Fibroblast of pulmonary artery (primary cell): Measurements from ENCODE around the gene SMIM10L1.

Experiments used
- DNase-seq: peaks from one replicate; pipeline ENCODE4 v3.0.0-alpha.2; 2010; ENCODE audit warnings: low read depth
- H3K4me3 ChIP-seq: replicated peaks from 2 replicates; pipeline ENCODE4 v1.5.1; 2011; ENCODE audit warnings: low read depth, mild to moderate bottlenecking, control low read depth, low read length, moderate library complexity
- TF ChIP-seq, protein P1 (sequence below): IDR thresholded peaks from 2 replicates; pipeline ENCODE4 v1.5.1; 2011; ENCODE audit warnings: mild to moderate bottlenecking, control low read depth, low read length, inconsistent platforms; ENCODE audit errors: missing control alignments

SMIM10L1 gene

GRCh38 chr12:11143352-11143751 is 27.6 kb upstream of the SMIM10L1 start:
- H3K4me3 ChIP-seq = no peak overlapping the region
- no peak for DNase-seq
- TF ChIP-seq, protein P1, sequence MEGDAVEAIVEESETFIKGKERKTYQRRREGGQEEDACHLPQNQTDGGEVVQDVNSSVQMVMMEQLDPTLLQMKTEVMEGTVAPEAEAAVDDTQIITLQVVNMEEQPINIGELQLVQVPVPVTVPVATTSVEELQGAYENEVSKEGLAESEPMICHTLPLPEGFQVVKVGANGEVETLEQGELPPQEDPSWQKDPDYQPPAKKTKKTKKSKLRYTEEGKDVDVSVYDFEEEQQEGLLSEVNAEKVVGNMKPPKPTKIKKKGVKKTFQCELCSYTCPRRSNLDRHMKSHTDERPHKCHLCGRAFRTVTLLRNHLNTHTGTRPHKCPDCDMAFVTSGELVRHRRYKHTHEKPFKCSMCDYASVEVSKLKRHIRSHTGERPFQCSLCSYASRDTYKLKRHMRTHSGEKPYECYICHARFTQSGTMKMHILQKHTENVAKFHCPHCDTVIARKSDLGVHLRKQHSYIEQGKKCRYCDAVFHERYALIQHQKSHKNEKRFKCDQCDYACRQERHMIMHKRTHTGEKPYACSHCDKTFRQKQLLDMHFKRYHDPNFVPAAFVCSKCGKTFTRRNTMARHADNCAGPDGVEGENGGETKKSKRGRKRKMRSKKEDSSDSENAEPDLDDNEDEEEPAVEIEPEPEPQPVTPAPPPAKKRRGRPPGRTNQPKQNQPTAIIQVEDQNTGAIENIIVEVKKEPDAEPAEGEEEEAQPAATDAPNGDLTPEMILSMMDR = no peak

- TF ChIP-seq, protein P1 = no peak
- no peak for DNase-seq
Measured at GRCh38 chr12:11144297-11144696, 26.7 kb upstream of the SMIM10L1 start.

DNA sequence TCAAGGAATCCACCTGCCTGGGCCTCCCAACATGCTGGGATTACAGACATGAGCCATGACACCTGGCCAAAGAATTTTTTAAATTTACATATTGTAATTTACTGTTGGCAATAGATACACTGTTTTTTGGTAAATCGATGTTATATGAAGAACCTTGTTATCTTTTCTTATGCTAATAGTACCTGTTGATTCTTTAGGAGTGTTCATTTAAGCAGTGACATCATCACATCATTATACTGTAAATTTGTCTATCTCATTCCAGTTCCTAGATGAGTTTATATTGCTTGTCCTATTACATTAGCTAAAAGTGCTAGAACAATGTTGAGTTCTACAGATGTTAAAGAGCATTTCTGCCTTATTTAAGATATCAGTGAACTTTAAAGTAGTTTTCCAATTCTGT is 23.6 kb upstream of the SMIM10L1 start:
- DNase-seq = no peak
- no peak overlapping the region for H3K4me3 ChIP-seq
- TF ChIP-seq, protein P1 = no peak

More at GRCh38 chr12:11144297-11144696, 26.7 kb upstream of the SMIM10L1 start:
- no peak overlapping the region for H3K4me3 ChIP-seq

GRCh38 chr12:11150832-11151231 is 20.2 kb upstream of the SMIM10L1 start:
- TF ChIP-seq, protein P1 = no peak

GRCh38 chr12:11152725-11153124 is 18.3 kb upstream of the SMIM10L1 start:
- TF ChIP-seq, protein P1 = no peak
- DNase-seq = no peak
- H3K4me3 ChIP-seq = no peak overlapping the region

More at GRCh38 chr12:11150832-11151231, 20.2 kb upstream of the SMIM10L1 start:
- no peak for DNase-seq
- no peak overlapping the region for H3K4me3 ChIP-seq

DNA sequence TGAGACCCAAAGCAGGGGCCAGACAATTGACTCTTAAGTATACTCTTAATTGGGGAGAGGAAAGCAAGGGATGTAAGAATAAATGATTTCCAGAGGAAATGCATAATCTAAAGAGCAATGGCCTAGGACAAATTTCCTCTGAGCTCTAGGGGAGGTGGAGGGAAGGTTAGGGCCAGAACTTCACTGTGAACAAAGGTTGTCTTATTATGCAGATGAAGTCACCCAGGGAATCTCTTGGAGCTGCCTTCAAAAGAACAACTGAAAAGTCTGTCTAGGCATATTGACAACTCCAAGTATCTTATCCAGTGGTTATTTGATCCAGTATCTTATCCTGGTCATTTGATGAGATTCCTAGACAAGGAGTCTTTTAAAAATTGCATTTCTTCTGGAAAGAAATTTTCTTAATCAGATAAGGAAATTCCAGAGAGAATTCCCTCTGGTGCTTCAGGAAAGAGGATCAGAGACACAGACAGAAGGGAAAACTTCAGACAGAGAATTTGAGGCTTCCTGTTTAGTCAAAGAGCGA is 16.5 kb upstream of the SMIM10L1 start:
- TF ChIP-seq, protein P1 = no peak
- no peak for DNase-seq
- H3K4me3 ChIP-seq = no peak overlapping the region

- TF ChIP-seq, protein P1 = no peak
- DNase-seq = no peak
- H3K4me3 ChIP-seq = no peak overlapping the region
Measured at GRCh38 chr12:11158885-11159444, 12.0 kb upstream of the SMIM10L1 start.
